AG09309 (cell line): ENCODE data around the gene ANKRD22.

Experiments
- DNase-seq: peaks from one replicate; pipeline ENCODE4 v3.0.0-alpha.2; 2010; ENCODE audit warnings: low read depth
- H3K4me3 ChIP-seq: 2 replicates; pipeline ENCODE4 v1.5.1; 2011; ENCODE audit warnings: mild to moderate bottlenecking, low read depth, low read length, moderate library complexity; ENCODE audit not compliant: control insufficient read depth
- CTCF ChIP-seq: IDR thresholded peaks from 2 replicates; pipeline ENCODE4 v1.5.1; 2011; ENCODE audit warnings: mild to moderate bottlenecking, low read depth, low read length, inconsistent platforms; ENCODE audit not compliant: insufficient read depth, control insufficient read depth; ENCODE audit errors: missing control alignments

The ANKRD22 gene

GRCh38 chr10:88832376-88832775 is 19.3 kb downstream of the ANKRD22 start:
- H3K4me3 ChIP-seq = no peak overlapping the region
- TF ChIP-seq CTCF = no peak
- DNase-seq = no peak

DNA sequence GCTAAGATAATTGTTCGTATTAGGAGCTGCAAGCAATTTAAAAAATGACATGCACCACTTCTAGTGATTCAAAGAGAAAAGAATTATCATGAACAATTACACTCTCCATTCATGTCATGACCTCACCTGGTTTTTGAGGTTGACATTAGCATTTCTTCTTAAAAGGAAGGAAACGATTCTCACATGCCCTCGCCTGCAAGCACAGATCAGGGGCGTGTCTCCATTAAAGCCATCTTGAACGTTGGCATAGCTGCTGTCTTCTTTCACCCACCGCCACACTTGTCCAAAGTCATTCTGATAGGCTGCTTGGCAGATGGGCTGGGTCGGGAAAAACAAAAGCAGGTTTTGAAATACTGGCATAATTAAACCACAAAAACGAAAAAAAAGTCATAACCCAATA is 19.9 kb downstream of the ANKRD22 start:
- no peak for DNase-seq
- H3K4me3 ChIP-seq = no peak overlapping the region
- no peak for TF ChIP-seq CTCF

GRCh38 chr10:88830643-88831268 is 20.9 kb downstream of the ANKRD22 start:
- TF ChIP-seq CTCF = no peak
- H3K4me3 ChIP-seq = no peak overlapping the region
- no peak for DNase-seq

GRCh38 chr10:88828310-88828709 is 23.3 kb downstream of the ANKRD22 start:
- DNase-seq = no peak
- H3K4me3 ChIP-seq = no peak overlapping the region
- no peak for TF ChIP-seq CTCF

DNA sequence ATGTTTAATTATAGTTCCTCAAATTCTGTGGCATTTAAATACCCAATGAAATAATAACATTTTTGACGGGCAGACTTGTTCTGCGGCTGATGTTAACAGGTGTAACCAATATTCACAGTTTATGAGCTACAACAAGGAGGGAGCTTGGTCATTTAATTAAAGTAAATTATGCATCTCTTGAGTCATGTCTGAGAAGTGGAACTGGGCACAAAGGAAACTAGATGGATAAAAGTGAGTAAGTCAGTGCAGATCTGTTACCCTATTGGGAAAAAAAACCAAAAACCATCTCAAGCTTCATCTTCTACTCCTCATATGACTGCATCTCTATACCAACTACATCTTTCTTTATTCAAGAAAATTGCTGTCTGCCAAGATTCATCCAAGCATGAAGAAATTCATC is 24.0 kb downstream of the ANKRD22 start:
- no peak for TF ChIP-seq CTCF
- no peak for DNase-seq
- no peak overlapping the region for H3K4me3 ChIP-seq

GRCh38 chr10:88826388-88826787 is 25.3 kb downstream of the ANKRD22 start:
- DNase-seq = no peak
- H3K4me3 ChIP-seq = no peak overlapping the region
- TF ChIP-seq CTCF = no peak
